GM18907 (cell line): Measurements from ENCODE around the gene ABCA7.

Source experiments
- ATAC-seq: cut with Tn5 transposase; IDR thresholded peaks from one replicate; pipeline ENCODE4 v1.9.1; 2021; ENCODE audit warnings: mild to moderate bottlenecking, moderate library complexity; ENCODE audit not compliant: unreplicated experiment

The ABCA7 gene

GRCh38 chr19:1035998-1036621 is 3.8 kb upstream of the ABCA7 start:
- no peak for ATAC-seq

GRCh38 chr19:1037621-1038064 is 2.3 kb upstream of the ABCA7 start:
- no peak for ATAC-seq

GRCh38 chr19:1038978-1039645 is 795 bp upstream of the ABCA7 start:
- no peak for ATAC-seq

- peak; percentile 42 for ATAC-seq
Observed at GRCh38 chr19:1040476-1041271, 767 bp downstream of the ABCA7 start.

GRCh38 chr19:1041272-1041834 is 1.4 kb downstream of the ABCA7 start:
- ATAC-seq: no peak

DNA sequence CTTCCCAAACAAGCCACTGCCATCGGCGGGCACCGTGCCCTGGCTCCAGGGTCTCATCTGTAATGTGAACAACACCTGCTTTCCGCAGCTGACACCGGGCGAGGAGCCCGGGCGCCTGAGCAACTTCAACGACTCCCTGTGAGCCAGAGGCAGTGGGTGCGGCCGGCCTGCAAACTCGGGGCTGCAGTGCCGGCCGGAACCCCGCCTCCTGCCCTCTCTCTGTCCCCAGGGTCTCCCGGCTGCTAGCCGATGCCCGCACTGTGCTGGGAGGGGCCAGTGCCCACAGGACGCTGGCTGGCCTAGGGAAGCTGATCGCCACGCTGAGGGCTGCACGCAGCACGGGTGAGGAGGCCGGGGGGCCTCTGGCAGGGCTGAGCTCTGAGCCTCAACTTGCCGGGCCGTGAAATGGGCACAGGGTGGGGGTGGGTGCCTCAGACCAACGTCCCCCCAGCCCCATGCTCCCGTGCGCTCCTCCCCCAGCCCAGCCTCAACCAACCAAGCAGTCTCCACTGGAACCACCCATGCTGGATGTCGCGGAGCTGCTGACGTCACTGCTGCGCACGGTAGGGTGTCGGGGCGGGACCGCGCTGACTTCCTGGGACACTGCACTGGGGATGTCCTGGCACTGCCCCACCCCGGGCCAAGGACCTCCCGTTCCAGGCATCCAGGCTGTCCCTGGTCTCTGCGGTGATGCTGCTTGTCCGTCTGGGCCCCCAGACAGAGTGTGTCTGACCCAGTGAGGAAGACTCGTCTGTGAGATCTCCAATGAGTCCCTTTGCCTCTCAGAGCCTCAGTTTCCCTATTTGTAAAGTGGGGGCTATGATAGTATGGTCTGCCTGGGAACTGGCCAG is 2.2 kb downstream of the ABCA7 start:
- ATAC-seq: no peak

DNA sequence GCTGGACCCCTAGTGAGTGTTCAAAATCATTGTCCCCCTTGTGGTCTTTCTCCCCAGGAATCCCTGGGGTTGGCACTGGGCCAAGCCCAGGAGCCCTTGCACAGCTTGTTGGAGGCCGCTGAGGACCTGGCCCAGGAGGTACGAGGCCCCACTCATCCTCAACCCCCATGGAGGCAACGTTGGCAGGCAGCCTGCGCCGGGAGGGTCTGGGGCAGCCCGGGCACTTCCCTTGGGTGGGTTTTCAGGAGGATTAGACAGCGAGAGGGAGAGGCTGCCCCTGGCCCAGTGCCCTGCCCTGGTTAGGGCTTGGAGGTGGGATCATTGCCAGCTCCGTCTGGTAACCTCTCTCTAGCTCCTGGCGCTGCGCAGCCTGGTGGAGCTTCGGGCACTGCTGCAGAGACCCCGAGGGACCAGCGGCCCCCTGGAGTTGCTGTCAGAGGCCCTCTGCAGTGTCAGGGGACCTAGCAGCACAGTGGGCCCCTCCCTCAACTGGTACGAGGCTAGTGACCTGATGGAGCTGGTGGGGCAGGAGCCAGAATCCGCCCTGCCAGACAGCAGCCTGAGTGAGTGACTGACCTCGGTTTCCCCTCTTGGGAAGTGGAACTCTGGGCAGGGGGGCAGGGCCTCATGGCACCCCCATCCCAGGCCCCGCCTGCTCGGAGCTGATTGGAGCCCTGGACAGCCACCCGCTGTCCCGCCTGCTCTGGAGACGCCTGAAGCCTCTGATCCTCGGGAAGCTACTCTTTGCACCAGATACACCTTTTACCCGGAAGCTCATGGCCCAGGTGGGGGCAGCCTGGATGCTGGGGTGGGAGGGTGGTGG is 3.0 kb downstream of the ABCA7 start:
- ATAC-seq: no peak

- ATAC-seq: no peak
Observed at GRCh38 chr19:1045247-1045603, 5.3 kb downstream of the ABCA7 start.

DNA sequence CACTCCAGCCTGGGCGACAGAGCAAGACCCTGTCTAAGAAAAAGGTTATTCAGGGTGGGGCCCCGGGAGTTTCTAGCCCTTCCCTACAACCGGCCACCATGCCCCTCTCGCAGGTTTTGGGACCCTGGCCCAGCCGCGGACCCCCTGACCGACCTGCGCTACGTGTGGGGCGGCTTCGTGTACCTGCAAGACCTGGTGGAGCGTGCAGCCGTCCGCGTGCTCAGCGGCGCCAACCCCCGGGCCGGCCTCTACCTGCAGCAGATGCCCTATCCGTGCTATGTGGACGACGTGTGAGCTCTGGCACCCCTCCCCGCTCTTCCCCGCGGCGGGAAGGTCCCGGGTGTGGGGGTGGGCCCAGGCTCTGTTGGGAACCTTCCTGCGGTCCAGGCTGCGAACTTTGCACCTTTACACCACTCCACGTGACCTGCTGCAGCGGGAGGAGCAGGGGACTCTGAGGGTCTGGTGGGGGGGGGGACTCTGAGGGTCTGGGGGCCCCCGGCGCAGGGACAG is 6.3 kb downstream of the ABCA7 start:
- no peak for ATAC-seq

DNA sequence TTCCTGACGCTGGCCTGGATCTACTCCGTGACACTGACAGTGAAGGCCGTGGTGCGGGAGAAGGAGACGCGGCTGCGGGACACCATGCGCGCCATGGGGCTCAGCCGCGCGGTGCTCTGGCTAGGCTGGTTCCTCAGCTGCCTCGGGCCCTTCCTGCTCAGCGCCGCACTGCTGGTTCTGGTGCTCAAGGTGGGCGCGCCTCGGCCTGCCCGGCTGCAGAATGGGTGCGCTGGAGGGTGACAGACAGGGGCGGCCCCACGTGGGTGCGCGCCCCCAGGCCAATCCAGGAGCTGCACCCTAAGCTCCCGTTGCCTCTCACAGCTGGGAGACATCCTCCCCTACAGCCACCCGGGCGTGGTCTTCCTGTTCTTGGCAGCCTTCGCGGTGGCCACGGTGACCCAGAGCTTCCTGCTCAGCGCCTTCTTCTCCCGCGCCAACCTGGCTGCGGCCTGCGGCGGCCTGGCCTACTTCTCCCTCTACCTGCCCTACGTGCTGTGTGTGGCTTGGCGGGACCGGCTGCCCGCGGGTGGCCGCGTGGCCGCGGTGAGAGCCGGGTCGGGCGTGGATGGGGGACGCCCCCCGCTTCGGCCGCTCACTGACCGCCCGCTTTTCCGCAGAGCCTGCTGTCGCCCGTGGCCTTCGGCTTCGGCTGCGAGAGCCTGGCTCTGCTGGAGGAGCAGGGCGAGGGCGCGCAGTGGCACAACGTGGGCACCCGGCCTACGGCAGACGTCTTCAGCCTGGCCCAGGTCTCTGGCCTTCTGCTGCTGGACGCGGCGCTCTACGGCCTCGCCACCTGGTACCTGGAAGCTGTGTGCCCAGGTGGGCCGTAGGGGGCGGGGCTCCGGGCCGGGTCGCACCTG is 7.2 kb downstream of the ABCA7 start:
- no peak for ATAC-seq

GRCh38 chr19:1047696-1048147 is 7.8 kb downstream of the ABCA7 start:
- ATAC-seq: no peak

DNA sequence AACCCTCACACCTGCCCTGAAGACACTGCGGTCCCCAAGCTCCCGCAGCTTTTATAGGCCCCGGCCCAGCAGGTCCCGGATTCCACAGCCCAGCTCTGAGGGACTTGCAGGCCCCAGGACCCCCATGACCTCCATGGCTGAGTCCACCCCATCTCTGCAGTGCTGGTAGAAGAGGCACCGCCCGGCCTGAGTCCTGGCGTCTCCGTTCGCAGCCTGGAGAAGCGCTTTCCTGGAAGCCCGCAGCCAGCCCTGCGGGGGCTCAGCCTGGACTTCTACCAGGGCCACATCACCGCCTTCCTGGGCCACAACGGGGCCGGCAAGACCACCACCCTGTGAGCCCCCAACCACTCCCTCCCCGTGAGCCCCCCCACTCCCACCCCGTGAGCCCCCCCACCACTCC is 9.2 kb downstream of the ABCA7 start:
- no peak for ATAC-seq

DNA sequence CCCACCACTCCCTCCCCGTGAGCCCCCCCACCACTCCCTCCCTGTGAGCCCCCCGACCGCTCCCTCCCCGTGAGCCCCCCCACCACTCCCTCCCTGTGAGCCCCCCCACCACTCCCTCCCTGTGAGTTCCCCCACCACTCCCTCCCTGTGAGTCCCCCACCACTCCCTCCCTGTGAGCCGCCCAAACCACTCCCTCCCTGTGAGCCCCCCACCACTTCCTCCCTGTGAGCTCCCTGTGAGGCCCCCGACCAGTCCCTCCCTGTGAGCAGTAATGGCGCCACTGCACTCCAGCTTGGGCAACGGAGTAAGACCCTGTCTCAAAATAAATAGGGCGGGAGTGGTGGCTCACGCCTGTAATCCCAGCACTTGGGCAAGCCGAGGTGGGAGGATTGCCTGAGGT is 9.9 kb downstream of the ABCA7 start:
- ATAC-seq: no peak

DNA sequence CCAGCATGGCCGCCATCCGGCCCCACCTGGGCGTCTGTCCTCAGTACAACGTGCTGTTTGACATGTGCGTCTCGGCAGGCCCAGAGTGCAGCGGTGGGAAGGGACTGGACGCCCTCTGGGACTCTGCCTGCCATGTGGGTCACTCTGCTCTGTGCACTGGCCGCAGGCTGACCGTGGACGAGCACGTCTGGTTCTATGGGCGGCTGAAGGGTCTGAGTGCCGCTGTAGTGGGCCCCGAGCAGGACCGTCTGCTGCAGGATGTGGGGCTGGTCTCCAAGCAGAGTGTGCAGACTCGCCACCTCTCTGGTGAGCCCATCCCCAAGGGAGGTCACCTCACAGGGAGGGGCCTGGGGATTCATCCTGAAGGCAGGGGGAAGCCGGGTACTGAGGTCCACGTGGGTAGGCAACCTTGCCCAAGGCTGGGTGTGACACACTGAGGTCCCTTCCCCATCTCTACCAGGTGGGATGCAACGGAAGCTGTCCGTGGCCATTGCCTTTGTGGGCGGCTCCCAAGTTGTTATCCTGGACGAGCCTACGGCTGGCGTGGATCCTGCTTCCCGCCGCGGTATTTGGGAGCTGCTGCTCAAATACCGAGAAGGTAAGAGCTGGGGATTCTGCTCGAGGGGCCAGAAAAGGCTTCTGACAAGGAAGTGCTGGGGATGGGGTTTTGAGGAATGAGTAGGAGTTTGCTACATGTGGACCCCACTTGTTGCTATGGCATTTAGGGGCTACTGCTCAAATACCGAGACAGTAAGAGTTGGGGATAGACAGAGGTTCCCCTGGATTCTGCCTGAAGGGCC is 11.3 kb downstream of the ABCA7 start:
- ATAC-seq: no peak

GRCh38 chr19:1051791-1052190 is 11.9 kb downstream of the ABCA7 start:
- ATAC-seq: no peak

GRCh38 chr19:1052349-1052975 is 12.6 kb downstream of the ABCA7 start:
- no peak for ATAC-seq
